Kidney (tissue), 14 donors: ENCODE data around the gene ANKH. TPM values are rescaled to one million over a fixed set of nuclear protein-coding genes. Genes with fewer than 3 reads are reported as not detected.

Source experiments
- DNase-seq, 5 donors: peaks; one replicate each; pipeline ENCODE4 v3.0.0-alpha.2; 2013 to 2020
- FAIRE-seq: peaks from 2 replicates; lab custom pipeline; 2012; peaks lifted over from hg19 to GRCh38; lab: Jason Lieb, UNC
- H3K27ac ChIP-seq, 2 donors: one replicate each; pipeline ENCODE4 v1.7.0; 2013; ENCODE audit warnings: low read depth in 2 of 2, low read length in 2 of 2, inconsistent platforms in 1 of 2
- H3K27me3 ChIP-seq: one replicate; pipeline ENCODE4 v1.7.1; 2013; ENCODE audit warnings: low read length, inconsistent platforms; ENCODE audit not compliant: control insufficient read depth, insufficient read depth
- H3K36me3 ChIP-seq, 3 donors: one replicate each; pipeline versions ENCODE4 v1.7.0 to v1.7.1; 2013; ENCODE audit warnings: low read length in 3 of 3, control low read depth in 1 of 3, inconsistent platforms in 1 of 3; ENCODE audit not compliant: insufficient read depth in 3 of 3, control insufficient read depth in 2 of 3
- H3K4me1 ChIP-seq, 3 donors: one replicate each; pipeline versions ENCODE4 v1.7.0 to v1.7.1; 2013; ENCODE audit warnings: low read length in 3 of 3, inconsistent platforms in 1 of 3, low read depth in 1 of 3; ENCODE audit not compliant: control insufficient read depth in 2 of 3, insufficient read depth in 2 of 3
- H3K4me3 ChIP-seq, 3 donors: one replicate each; pipeline versions ENCODE4 v1.7.0 to v1.8.1; 2013; ENCODE audit warnings: low read length in 3 of 3, control low read depth in 1 of 3, inconsistent platforms in 1 of 3
- H3K9ac ChIP-seq, 3 donors: one replicate each; pipeline versions ENCODE4 v1.7.0 to v1.7.1; 2013; ENCODE audit warnings: low read length in 3 of 3, control low read depth in 1 of 3, inconsistent platforms in 1 of 3
- H3K9me3 ChIP-seq, 3 donors: one replicate each; pipeline versions ENCODE4 v1.7.0 to v1.7.1; 2013; ENCODE audit warnings: low read length in 3 of 3, control low read depth in 1 of 3, inconsistent platforms in 1 of 3; ENCODE audit not compliant: control insufficient read depth in 2 of 3, insufficient read depth in 1 of 3
- intact Hi-C: fragments of 100-400 bp; cut with DNase I; formaldehyde crosslinking; loops from one replicate; pipeline ENCODE4 v1.11.1; 2022
- polyA plus RNA-seq: library from polyadenylated mRNA; stranded (reverse); fragments of 350-450 nt; fragmentation: Illumina TruSeq; extraction: RNeasy Lipid Tissue Mini Kit (QIAGEN cat#74804); gene quantifications from one replicate; pipeline ENCODE4 v1.2.3, GENCODE V29; 2014; ENCODE audit warnings: low read depth, low replicate concordance; ENCODE audit not compliant: insufficient read depth
- total RNA-seq: library from RNA; stranded (reverse); fragmentation: NEBNext Ultra II Directional; extraction: Animal tissue kit (Norgen Biotek cat#: 25700); gene quantifications from one replicate; pipeline ENCODE4 v1.2.1, GENCODE V29; 2021
- TF ChIP-seq, protein P1 (sequence below): IDR thresholded peaks from 3 replicates; pipeline ENCODE4 v1.5.1; 2012; ENCODE audit warnings: mild to moderate bottlenecking, moderate library complexity, borderline replicate concordance; ENCODE audit not compliant: insufficient read depth; ENCODE audit errors: extremely low read depth
- donor health status: control.
- donor health status: control.
- donor health status: control.
- donor health status: control.
- donor health status: control.
- donor health status: DM: yes; HTN: yes; CAD: no.
- donor health status: Normal renal cell carcinoma (clear cell type).

Gene ANKH
- total and polyA plus RNA-seq, 2 donors from 2014 or later: 19.0 to 44.6 TPM

- intact Hi-C loops: no loop called here
These were observed 80.7 kb downstream of the ANKH start for GRCh38 chr5:14790911-14791310.

DNA sequence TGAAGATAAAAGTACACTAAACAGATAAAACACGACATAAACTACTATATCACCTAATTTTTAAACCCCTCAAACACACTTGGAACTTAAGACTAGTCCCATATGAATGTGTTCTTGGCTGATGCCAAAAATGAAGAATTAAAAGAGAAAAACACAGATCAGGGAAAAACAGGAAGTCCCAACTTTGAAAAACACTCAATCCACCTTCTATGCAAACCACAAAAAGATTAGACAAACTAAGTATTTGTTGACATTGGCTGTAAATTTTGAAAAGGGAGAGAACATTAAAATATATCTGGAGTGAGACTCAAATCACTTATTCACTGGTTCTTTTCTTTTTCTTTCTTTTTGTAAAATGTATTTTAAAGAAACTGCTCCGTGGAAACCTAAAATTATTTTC is 81.4 kb downstream of the ANKH start:
- no peak overlapping the region for H3K9ac ChIP-seq
- FAIRE-seq (no peak), DNase-seq (no peak)
- intact Hi-C loops: no loop called here
- H3K36me3 ChIP-seq: no peaks in the 10 kb centered on the region
- TF ChIP-seq, protein P1, sequence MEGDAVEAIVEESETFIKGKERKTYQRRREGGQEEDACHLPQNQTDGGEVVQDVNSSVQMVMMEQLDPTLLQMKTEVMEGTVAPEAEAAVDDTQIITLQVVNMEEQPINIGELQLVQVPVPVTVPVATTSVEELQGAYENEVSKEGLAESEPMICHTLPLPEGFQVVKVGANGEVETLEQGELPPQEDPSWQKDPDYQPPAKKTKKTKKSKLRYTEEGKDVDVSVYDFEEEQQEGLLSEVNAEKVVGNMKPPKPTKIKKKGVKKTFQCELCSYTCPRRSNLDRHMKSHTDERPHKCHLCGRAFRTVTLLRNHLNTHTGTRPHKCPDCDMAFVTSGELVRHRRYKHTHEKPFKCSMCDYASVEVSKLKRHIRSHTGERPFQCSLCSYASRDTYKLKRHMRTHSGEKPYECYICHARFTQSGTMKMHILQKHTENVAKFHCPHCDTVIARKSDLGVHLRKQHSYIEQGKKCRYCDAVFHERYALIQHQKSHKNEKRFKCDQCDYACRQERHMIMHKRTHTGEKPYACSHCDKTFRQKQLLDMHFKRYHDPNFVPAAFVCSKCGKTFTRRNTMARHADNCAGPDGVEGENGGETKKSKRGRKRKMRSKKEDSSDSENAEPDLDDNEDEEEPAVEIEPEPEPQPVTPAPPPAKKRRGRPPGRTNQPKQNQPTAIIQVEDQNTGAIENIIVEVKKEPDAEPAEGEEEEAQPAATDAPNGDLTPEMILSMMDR: no peak
- H3K9me3 ChIP-seq: no peaks in the 10 kb centered on the region
- no peak overlapping the region for H3K27ac ChIP-seq
- H3K27me3 ChIP-seq: no peaks in the 10 kb centered on the region
- no peak overlapping the region for H3K4me3 ChIP-seq
- H3K4me1 ChIP-seq: no peaks in the 10 kb centered on the region

More at GRCh38 chr5:14790911-14791310, 80.7 kb downstream of the ANKH start:
- DNase-seq (no peak), FAIRE-seq (no peak)
- Histone ChIP-seq H3K4me3 (no peak overlapping the region), H3K4me1 (no peaks in the 10 kb centered on the region), H3K27me3 (no peaks in the 10 kb centered on the region), H3K27ac (no peak overlapping the region), H3K9me3 (no peaks in the 10 kb centered on the region), H3K9ac (no peak overlapping the region), H3K36me3 (no peaks in the 10 kb centered on the region)
- TF ChIP-seq, protein P1: no peak

DNA sequence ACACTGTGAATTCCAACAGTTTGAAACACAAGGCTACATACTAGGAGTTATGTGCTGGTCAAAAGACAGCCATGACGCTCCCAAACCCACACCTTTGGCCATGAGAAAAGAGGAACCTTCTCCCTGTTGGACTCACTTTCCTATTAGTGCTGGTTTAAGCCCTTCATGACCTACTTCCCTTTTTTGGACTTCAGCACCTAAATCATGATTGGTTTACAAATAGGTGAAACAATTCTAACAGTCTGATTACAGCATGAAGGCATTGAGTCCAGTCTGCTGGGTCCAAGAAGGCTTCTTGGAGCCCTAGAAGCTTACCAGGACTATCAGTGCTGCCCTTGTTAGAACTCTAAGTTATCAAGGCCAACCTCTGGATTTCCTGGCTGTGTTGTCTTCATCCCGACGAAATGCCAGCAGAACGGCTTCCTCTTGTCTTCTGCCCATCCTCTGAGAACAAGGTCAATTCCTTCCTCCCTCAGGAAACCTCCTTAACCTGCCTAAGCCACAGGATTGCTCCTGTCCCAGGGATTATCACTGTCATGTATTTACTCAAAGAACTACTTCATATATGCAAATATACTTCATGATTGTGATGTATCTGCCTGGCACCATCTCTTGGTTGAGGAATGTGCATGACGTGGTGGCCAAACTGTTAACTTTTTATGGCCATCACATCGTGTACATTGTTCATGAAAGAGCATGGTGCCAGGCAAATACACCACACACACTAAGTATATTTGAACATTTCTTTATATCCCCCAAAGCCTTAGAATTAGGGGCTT is 83.6 kb downstream of the ANKH start:
- intact Hi-C loops: no loop called here
- H3K27me3 ChIP-seq: no peaks in the 10 kb centered on the region
- H3K36me3 ChIP-seq: no peaks in the 10 kb centered on the region
- no peak overlapping the region for H3K27ac ChIP-seq
- FAIRE-seq (no peak), DNase-seq (no peak)
- TF ChIP-seq, protein P1: no peak
- H3K9me3 ChIP-seq: no peaks in the 10 kb centered on the region
- H3K4me3 ChIP-seq: no peak overlapping the region
- no peak overlapping the region for H3K9ac ChIP-seq
- no peaks in the 10 kb centered on the region for H3K4me1 ChIP-seq
